ENCODE measurements around the gene GYG2.
"Not testable (repeated sequence)": the region's sequence is repeated elsewhere in the genome, so short reads cannot be mapped to it uniquely, and the experiment has no call there.

Gene GYG2

DNA sequence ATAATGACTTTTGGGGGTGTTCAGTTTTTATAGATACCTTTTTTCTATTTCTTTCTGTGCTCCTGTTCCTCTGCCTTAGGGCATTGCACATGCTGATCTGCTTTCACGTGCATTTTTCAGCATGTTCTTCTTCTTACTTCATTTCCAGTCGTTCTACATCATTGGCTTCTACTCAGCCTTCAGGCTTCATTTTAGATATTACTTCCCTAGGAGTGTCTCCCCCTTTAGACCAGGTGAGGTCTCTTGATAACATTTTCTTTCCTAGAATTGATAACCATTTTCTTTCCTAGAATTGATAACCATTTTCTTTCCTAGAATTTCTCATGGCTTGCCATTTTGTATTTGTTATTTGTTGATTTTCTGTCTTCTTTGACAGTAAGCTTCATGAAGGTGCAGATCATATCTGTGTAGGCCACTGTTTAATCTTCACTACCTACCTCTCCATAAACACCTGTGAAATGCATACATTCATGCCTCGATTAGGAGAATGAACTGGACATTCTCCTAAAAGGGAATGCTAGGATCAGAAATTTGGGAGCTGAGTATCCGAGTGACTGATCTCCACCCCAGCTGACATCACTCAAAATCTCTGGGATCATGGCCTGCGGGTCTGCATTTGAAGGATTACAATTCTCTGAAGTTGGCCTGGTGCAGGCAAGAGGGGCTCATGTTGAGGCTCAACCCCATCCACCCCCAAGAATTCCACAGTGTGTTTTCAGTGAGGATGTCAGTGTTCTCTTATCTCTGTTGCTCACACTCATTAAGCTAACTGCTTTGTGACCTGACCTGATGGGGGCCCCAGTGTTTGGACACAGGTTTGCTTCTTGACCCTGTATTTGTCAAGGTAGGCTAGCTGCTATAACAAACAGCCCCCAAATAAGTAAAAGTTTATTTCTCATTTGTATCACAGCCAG lies 45.7 kb downstream of the GYG2 start:
- no peak for DNase-seq

GRCh38 chrX:2875136-2875481 lies 46.4 kb downstream of the GYG2 start:
- DNase-seq: no peak

- DNase-seq: no peak
Measured at GRCh38 chrX:2875798-2876399, 47.2 kb downstream of the GYG2 start.

DNA sequence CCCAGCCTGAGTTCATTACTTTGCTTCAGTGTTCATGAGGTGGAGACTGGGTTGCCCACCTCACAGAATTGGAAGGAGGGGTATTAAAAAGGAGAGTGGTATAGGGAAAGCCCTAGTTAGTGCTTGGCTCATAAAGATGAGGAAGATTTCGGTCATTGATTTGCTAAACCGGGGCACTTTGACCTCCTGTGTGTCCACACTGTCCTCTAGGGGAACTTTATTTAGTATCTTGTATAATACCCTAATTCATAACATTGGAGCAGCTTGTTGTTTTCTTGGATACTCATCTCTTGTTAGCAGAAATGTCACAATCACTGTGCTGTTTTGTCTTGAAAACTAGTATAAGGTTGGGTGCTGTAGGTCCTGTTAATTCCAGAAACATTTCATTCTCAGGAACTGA lies 49.8 kb downstream of the GYG2 start:
- DNase-seq: no peak

DNA sequence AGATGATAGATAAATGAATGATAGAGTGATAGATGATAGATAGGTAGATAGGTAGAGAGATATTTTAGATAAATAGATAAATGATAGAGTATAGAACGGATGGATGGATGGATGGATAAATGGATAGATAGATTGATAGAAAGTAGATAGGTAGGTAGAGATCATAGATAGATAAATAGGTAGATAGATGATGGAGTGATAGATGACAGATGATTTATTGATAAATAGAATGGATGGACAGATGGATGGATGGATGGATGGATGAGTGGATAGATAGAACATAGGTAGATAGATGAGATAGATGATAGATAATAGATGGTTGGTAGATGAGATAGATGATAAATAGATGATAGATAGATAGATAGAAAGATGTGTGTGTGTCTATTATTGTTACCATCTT lies 50.9 kb downstream of the GYG2 start:
- no peak for DNase-seq

GRCh38 chrX:2883770-2884169 lies 55.0 kb downstream of the GYG2 start:
- no peak for DNase-seq

DNA sequence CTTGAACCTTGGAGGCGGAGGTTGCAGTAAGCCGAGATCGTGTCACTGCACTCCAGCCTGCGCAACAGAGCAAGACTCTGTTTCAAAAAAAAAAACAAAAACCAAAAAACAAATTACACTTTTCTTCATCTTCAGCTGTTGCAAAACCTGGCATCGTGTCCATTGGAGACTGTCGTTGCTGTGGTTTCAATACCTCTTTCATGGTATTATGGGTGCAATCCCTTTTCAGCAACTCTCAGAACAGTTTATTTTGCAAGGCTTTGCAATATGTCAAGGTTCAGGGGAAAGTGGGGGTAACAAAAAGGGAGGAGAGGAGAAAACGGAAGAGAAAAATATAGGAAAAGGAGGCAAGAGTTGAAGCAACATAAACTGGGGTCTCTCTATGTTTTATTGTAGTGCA lies 59.6 kb downstream of the GYG2 start:
- DNase-seq: no peak

DNA sequence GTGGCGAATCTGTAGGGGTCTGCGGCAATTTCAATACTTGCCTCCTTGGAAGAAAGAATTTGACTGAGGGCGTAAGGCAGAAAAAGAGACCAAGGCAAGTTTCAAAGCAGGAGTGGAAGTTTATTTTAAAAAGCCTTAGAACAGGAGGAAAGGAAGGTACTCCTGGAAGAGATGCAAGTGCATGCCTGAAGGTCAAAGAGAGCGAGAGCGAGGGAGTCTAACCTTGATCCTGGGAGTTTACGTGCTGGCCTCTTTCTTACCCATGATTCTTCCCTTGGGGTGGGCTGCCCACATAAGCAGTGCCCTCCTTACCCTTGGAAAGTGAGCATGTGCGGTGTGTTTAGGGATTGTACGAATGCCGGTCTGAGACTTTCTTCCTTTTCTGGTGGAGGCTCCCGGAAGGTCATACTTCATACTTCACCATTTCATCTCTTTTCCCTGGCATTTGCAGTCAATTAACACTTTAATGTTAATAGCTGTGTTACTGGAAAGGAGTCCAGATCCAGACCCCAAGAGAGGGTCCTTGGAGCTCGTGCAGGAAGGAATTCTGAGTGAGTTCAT lies 60.4 kb downstream of the GYG2 start:
- DNase-seq: no peak

DNA sequence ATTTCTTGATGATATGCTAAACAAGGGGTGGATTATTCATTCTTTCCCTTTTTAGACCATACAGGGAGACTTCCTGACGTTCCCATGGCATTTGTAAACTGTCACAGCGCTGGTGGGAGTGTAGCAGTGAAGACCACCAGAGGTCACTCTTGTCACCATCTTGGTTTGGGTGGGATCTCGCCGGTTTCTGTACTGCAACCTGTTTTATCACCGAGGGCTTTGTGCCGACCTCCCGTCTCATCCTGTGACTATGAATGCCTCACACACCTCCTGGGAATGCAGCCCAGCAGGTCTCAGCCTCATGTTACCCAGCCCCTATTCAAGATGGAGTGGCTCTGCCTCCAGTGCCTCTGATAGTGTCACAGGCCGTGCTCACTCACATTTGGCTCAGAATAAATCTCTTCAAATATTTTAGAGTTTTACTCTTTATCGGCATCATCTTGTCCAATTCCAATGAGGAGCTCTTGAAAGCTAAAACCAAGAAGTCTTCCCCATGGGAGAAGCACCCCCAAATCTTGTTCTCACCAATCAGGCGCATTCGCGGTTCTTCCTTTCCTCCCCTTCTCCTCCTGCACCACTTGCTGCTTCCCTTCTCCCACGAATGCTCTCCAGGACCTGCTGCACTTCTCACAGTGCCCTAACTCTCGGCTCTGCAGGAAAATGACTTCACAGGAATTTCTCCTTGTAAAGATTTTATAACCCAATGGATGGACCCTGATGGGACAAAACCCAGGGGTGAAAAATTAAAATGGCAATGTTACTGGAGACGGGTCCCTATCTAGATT lies 61.2 kb downstream of the GYG2 start:
- DNase-seq: not testable (repeated sequence)

GRCh38 chrX:2890536-2891460 lies 62.1 kb downstream of the GYG2 start:
- DNase-seq: not testable (repeated sequence)

GRCh38 chrX:2892816-2893215 lies 64.1 kb downstream of the GYG2 start:
- no peak for DNase-seq

DNA sequence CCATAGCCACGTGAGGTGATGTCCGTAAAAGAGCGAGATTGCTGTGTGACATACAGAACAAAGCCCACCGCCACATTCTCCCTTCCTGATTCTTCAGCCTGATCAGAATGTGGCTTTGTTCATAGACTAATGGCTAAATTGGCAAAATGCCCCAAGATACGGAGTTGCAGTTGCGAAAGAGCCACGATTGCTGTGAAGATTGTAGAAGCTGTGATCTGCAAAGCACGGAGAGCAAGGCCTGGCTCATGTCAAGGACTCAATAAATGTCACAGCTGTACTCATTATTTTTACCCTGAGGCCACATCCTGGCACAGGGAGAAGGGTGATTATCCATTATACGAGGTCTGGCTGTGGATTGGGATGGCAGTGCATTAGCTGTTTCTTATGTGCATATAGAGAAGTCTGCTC lies 66.2 kb downstream of the GYG2 start:
- DNase-seq: no peak

- DNase-seq: no peak
Measured at GRCh38 chrX:2897311-2897689, 68.6 kb downstream of the GYG2 start.

DNA sequence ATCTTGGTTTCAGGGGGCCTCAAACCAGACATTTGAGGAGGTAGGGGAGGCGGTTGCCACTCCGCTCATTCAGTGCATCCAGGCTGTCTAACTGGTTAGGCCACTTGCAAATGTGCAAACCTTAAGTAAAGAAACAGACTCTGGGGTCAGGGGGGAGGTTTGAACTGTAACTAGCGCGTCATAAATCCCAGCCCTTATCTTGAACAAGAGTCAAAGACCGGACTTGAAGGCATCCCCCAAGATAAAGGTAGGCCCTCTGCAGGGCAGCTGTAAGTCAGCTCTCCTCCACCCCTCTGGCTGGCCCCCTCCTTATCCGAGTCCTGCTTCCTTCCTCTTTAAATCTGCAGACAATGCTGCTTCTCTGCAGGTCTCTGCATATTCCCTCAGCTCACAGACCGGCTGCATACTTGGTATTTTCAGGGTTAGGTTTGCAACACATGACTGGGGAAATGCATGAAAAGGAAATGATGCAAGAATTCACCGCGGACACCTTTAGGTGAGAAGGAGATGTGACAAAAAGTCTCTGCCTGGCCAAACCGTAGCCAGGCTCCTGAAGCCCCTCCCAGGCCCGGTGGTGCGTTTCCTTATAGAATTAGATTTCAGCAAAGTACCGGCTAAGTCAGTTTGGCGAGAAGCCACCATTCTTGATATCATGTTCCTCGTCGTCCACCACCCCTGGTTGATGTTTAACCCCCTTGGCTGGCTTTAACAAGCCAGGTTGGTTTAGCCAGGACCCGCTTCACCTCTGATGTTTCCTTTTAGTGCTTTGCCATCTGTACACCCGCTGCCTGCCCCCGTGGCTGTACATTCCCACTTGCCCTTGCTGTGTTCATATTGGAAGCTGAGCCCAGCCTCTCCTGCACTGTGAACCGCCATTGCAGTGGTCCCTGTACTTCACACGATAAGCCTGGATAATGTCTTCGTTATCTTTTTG lies 69.2 kb downstream of the GYG2 start:
- not testable (repeated sequence) for DNase-seq

DNA sequence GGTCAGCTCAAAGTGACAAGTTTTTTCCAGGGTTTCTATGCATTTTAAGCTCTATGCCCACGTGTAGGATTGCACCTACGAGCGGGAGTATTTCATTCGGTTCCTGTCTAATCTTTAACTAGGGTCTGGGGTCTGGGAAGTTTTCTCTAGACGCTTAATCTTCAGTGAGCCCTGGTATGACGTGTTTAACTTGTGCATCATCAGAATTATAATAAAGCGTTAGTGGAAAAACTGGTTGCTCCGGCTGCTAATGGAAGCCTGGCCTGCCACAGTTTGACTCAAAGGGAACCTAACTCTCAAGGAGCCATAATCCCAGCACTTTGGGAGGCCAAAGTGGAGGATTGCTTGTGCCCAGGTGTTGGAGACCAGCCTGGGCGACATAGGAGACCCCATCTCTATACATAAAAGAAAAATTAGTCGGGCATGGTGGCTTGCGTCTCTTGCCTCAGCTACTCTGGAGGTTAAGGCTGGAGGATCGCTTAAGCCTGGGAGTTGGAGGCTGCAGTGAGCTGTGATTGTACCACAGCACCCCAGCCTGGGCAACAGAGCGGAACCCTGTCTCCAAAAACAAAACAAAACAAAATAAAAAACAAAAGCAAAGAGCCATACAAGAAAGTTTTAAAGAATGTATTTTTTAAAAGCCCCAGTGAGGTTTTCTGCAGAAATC lies 70.2 kb downstream of the GYG2 start:
- DNase-seq: no peak

DNA sequence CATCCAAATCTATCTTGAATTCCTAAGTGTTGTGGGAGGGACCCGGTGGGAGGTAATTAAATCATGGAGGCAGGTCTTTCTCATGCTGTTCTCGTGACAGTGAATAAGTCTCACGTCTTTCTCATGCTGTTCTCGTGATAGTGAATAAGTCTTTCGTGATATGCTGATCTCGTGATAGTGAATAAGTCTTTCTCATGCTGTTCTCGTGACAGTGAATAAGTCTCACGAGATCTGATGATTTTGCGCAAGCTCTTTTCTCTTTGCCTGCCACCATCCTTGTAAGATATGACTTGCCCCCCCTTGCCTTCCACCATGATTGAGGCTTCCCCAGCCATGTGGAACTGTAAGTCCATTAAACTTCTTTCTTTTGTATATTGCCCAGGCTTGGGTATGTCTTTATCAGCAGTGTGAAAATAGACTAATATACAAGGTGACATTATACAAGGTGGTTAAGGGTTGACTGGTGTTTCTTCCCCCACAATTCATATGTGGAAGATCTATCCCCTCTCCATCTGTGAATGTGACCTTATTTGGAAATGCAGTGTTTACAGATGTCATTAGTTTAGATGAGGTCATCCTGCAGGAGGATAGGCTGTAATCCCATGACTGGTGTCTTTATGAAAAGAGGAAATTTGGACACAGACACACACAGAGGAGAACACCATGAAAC lies 72.8 kb downstream of the GYG2 start:
- no peak for DNase-seq

DNA sequence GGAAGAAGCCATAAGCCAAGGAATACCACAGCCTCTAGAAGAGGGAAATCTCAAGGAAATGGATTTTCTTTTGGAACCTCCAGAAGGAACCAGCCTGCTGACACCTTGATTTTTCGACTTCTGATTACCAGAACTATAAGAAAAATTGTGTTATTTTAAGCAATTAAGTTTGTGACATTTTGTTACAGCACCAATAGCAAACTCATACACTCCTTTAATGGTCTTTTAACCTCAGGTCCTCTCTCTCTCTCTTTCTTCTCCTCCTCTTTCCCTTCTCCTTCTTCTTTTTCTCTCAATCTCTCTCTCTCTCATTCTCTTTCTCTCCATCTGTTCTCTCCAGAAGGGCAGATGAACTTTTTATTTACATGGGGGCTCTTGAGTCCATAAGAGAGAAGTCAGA lies 74.1 kb downstream of the GYG2 start:
- no peak for DNase-seq

DNA sequence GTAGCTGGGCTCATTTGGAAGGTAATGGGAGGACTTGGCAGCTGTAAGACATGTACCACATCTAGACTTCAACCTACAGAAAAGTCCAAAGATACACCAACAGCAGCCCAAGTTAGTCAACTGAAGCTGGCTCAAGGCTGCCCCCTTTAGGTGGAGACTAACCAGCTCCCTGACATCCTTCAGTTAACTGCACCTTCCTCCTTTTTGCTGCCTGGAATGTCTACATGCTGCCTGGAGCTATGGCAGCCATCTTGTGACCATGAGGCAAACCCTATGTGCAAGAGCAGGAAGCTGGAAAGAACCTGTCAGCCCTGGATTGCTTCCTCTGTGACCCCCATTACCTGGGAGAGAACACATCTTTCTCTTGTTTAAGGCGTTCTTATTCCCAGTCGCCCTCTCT lies 74.6 kb downstream of the GYG2 start:
- no peak for DNase-seq

- no peak for DNase-seq
Measured at GRCh38 chrX:2907295-2907694, 78.6 kb downstream of the GYG2 start.

DNA sequence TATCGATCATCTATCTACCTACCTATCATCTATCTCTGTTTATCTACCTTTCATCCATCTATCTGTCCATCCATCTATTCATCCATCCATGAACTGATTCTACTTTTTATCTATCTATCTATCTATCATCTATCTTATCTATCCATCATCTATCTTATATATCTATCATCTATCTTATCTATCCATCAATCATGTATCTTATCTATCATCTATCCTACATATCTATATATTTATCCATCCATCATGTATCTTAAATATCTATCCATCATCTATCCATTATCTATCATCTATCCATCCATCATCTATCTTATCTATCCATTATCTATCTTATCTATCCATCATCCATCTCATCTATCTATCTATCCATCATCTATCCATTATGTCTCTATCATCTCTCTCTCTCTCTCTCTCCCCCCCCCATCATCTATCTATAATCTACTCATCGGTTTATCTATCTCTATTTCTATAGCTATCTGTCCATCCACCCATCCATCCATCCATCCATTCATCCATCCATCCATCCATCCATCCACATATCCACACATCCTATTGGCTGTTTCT lies 79.5 kb downstream of the GYG2 start:
- no peak for DNase-seq
